Thymus (tissue), 11 donors: Measurements from ENCODE around the gene TMEM225B. TPM values are rescaled to one million over a fixed set of nuclear protein-coding genes. Genes with fewer than 3 reads are reported as not detected.

Experiments
- DNase-seq, 9 donors: peaks; one replicate each; pipeline ENCODE4 v3.0.0-alpha.2; 2013; ENCODE audit warnings: low spot score in 9 of 9, low read depth in 6 of 9, missing footprints in 1 of 9
- H3K27ac ChIP-seq, 2 donors: one replicate each; pipeline ENCODE4 v1.5.1; 2013; ENCODE audit warnings: control low read depth in 1 of 2, low read depth in 1 of 2, low read length in 1 of 2, mild to moderate bottlenecking in 1 of 2, moderate library complexity in 1 of 2
- H3K27me3 ChIP-seq, 2 donors: one replicate each; pipeline ENCODE4 v1.5.1; 2013; ENCODE audit warnings: low read length in 1 of 2; ENCODE audit not compliant: control insufficient read depth in 2 of 2, insufficient read depth in 1 of 2
- H3K36me3 ChIP-seq, 2 donors: one replicate each; pipeline ENCODE4 v1.5.1; 2013; ENCODE audit warnings: low read length in 1 of 2, mild to moderate bottlenecking in 1 of 2, moderate library complexity in 1 of 2; ENCODE audit not compliant: control insufficient read depth in 2 of 2, insufficient read depth in 2 of 2
- H3K4me1 ChIP-seq, 2 donors: one replicate each; pipeline ENCODE4 v1.5.1; 2013; ENCODE audit warnings: low read length in 2 of 2; ENCODE audit not compliant: control insufficient read depth in 2 of 2, insufficient read depth in 2 of 2
- H3K4me3 ChIP-seq, 2 donors: one replicate each; pipeline ENCODE4 v1.5.1; 2013; ENCODE audit warnings: low read length in 2 of 2, control low read depth in 1 of 2, mild to moderate bottlenecking in 1 of 2
- H3K9me3 ChIP-seq, 2 donors: one replicate each; pipeline ENCODE4 v1.5.1; 2013; ENCODE audit warnings: low read length in 1 of 2, mild to moderate bottlenecking in 1 of 2; ENCODE audit not compliant: control insufficient read depth in 2 of 2, insufficient read depth in 1 of 2
- whole genome bisulfite sequencing: extraction: QIAGEN DNeasy Blood & Tissue Kit; methylation state at CpG from one replicate; pipeline ENCODE4 v1.1.7; 2013; 5-methylcytosine and 5-hydroxymethylcytosine counted together
- polyA plus RNA-seq: library from polyadenylated mRNA; stranded (reverse); fragments of 200-250 nt; gene quantifications from one replicate; pipeline ENCODE4 v1.2.3, GENCODE V29; 2013
- total RNA-seq: library from RNA; stranded (reverse); fragments of 120-200 nt; gene quantifications from one replicate; pipeline ENCODE4 v1.2.4, GENCODE V29; 2013
- donor health status: healthy.

The TMEM225B gene
- total and polyA plus RNA-seq, 2 donors, result 1.5 to 2.8 TPM

GRCh38 chr7:99596408-99596955 lies 1.6 kb upstream of the TMEM225B start:
- Histone ChIP-seq H3K27me3 (no peaks in the 10 kb centered on the region), H3K4me3 (no peak overlapping the region), H3K4me1 (no peaks in the 10 kb centered on the region), H3K36me3 (no peaks in the 10 kb centered on the region), H3K9me3 (peaks cover 0 to 8% of the 10 kb centered on the region in 2 donors), H3K27ac (no peak overlapping the region)
- DNase-seq, result no peak
- WGBS, result 95% methylated on average over 1 of the region's 1 CpG

GRCh38 chr7:99599836-99600235 lies 1.8 kb downstream of the TMEM225B start:
- H3K27me3 ChIP-seq, result no peaks in the 10 kb centered on the region
- no peak overlapping the region for H3K4me3 ChIP-seq
- peaks cover 0 to 8% of the 10 kb centered on the region in 2 donors for H3K9me3 ChIP-seq
- 93% methylated on average over 4 of the region's 4 CpGs for WGBS
- no peak for DNase-seq
- no peak overlapping the region for H3K27ac ChIP-seq
- peaks cover 0 to 6% of the 10 kb centered on the region in 2 donors for H3K4me1 ChIP-seq
- no peaks in the 10 kb centered on the region for H3K36me3 ChIP-seq

- Histone ChIP-seq H3K4me1 (peaks cover 0 to 6% of the 10 kb centered on the region in 2 donors), H3K36me3 (no peaks in the 10 kb centered on the region), H3K4me3 (no peak overlapping the region), H3K9me3 (peaks cover 0 to 8% of the 10 kb centered on the region in 2 donors), H3K27ac (no peak overlapping the region), H3K27me3 (peaks cover 0 to 2% of the 10 kb centered on the region in 2 donors)
- DNase-seq, result no peak
- 93% methylated on average over 7 of the region's 7 CpGs for WGBS
Measured at GRCh38 chr7:99601656-99602310, 3.7 kb downstream of the TMEM225B start.

GRCh38 chr7:99605527-99605926 lies 7.5 kb downstream of the TMEM225B start:
- H3K27me3 ChIP-seq, result peaks cover 0 to 2% of the 10 kb centered on the region in 2 donors
- no peaks in the 10 kb centered on the region for H3K36me3 ChIP-seq
- no peak overlapping the region for H3K4me3 ChIP-seq
- no peak for DNase-seq
- no peak overlapping the region for H3K27ac ChIP-seq
- 98% methylated on average over 7 of the region's 7 CpGs for WGBS
- peaks cover 0 to 6% of the 10 kb centered on the region in 2 donors for H3K4me1 ChIP-seq
- H3K9me3 ChIP-seq, result no peaks in the 10 kb centered on the region

DNA sequence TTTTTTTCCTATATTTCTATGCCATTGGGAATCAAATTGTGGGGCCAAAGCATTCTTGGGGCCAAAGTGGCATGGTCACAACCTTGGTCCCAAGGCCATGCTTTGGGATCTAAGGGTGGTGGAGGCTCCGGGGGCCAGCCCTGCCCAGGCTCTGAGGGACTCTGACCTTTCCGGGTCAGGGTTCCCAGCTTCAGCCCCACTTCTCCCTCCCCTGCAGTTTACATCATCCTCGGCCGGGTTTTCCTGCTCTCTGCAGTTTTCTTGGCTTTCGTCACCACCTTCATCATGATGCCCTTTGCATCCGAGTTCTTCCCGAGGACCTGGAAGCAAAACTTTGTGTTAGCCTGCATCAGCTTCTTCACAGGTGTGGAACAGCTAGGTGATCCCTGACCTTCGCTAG lies 8.5 kb downstream of the TMEM225B start:
- H3K4me1 ChIP-seq, result peaks cover 0 to 6% of the 10 kb centered on the region in 2 donors
- H3K27ac ChIP-seq, result no peak overlapping the region
- 92% methylated on average over 8 of the region's 8 CpGs for WGBS
- H3K36me3 ChIP-seq, result no peaks in the 10 kb centered on the region
- no peaks in the 10 kb centered on the region for H3K9me3 ChIP-seq
- DNase-seq, result no peak
- H3K4me3 ChIP-seq, result no peak overlapping the region
- H3K27me3 ChIP-seq, result peaks cover 0 to 2% of the 10 kb centered on the region in 2 donors

DNA sequence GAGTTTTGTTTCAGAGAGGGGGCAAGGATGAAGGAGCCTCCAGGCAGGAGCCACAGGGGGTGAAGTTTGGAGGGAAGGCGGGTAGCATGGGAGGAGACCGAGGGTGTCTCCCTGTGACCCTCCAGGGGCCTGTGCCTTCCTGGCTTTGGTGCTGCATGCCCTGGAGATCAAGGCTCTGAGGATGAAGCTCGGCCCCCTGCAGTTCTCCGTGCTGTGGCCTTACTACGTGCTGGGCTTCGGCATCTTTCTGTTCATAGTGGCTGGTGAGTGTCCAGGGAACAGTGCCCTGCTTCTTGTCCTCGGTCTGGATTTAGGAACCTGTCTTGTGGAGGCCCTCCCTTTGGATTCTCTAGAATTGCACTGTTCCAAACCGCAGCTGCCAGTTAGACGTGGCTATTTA lies 9.5 kb downstream of the TMEM225B start:
- Histone ChIP-seq H3K27me3 (peaks cover 0 to 2% of the 10 kb centered on the region in 2 donors), H3K9me3 (no peaks in the 10 kb centered on the region), H3K27ac (no peak overlapping the region), H3K4me3 (no peak overlapping the region), H3K36me3 (no peaks in the 10 kb centered on the region), H3K4me1 (peaks cover 0 to 6% of the 10 kb centered on the region in 2 donors)
- 90% methylated on average over 9 of the region's 9 CpGs for WGBS
- no peak for DNase-seq

DNA sequence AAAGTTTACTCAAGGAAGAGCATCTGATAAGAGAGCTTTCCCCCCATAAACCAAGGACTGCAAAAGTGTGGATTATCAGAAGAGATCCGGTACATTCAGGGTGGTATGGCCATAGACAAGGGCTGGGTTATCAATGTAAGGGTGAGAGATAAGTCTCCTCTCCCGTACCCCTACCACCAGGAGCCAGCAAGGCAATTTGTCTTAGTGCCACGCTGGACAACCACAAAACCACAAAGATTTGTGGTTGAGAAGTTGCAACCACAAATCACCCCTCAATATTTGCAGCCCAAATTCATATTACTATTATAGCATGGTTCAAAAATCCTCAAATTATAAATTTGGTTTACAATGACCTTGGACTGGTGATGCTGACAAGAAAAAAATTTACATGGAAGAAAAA lies 16.4 kb downstream of the TMEM225B start:
- Histone ChIP-seq H3K4me3 (no peak overlapping the region), H3K4me1 (peaks cover 11 to 16% of the 10 kb centered on the region in 2 donors), H3K27me3 (no peaks in the 10 kb centered on the region), H3K9me3 (no peaks in the 10 kb centered on the region), H3K27ac (no peak overlapping the region), H3K36me3 (peaks cover 6 to 14% of the 10 kb centered on the region in 2 donors)
- 38% methylated on average over 3 of the region's 3 CpGs for WGBS
- no peak for DNase-seq

DNA sequence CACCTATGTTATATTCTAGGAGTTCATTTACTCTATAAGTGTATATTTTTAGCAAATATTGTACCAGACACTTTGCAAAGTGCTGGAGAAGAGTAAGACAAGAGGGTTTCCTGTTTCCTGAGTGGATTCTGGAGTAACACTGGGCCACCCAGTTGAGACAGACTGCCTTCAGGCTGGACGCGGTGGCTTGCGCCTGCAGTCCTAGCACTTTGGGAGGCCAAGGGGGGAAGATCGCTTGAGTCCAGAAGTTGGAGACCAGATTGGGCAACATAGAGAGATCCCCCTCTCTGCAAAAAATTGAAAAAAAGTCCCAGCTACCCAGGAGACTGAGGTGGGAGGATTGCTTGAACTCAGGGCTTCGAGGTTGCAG lies 17.9 kb downstream of the TMEM225B start:
- DNase-seq, result no peak
- no peaks in the 10 kb centered on the region for H3K27me3 ChIP-seq
- H3K36me3 ChIP-seq, result peaks cover 20 to 29% of the 10 kb centered on the region in 2 donors
- H3K9me3 ChIP-seq, result no peaks in the 10 kb centered on the region
- H3K27ac ChIP-seq, result no peak overlapping the region
- peak overlapping the region in 1 of 2 donors; percentile 84 for H3K4me3 ChIP-seq
- 94% methylated on average over 5 of the region's 5 CpGs for WGBS
- peaks cover 11 to 16% of the 10 kb centered on the region in 2 donors for H3K4me1 ChIP-seq

DNA sequence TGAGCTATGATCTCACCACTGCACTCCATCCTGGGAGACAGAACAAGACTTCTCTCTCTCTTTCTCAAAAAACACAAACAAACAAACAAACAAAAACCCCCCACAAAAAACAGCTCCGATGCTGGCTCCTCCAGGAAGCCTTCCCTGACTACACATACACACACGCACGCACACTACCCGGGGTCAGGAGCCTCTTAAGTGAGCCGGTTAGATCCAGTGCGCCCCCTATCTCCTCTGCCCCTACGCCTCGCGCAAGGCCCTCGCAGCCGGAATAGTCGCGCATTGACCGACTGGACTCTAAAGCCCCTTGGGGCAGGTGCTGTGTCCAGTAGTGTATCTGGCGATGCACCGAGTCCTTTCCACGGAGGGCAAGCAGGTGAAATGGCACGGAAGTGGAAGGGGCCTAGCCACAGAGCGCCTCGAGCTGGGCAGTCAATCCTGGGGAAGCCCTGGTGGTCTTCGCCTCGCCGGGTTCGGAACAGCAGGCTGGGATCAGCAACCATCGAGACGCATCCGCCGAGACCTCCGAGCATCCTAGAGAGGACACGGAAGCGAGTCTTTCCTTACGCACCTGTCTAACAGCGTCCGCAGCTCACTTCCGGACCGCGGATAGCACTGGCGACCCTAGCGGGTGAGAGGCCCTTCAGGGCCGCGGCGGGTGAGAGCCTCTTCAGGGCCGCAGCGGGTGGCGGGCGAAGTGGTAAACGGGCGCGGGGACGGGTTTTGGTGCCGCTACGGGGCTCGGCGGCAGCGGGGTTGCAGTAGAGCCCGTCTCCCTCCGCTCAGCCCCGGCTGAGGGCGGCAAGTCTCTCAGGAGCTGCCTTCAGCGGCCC lies 18.5 kb downstream of the TMEM225B start, which contains the start of gene ZSCAN25:
ZSCAN25 (plus strand) TSS at position 588 of the 833 bp plus-strand sequence. CDS start 2,661 bp downstream, outside the sequence.
- no peaks in the 10 kb centered on the region for H3K27me3 ChIP-seq
- peak within 1 kb of the TSS; percentile 73 to 79 for H3K27ac ChIP-seq
- H3K4me1 ChIP-seq, result peaks cover 11 to 16% of the 10 kb centered on the region in 2 donors
- WGBS, result 2% methylated on average over 60 of the region's 60 CpGs
- no peaks in the 10 kb centered on the region for H3K9me3 ChIP-seq
- H3K36me3 ChIP-seq, result peaks cover 26 to 35% of the 10 kb centered on the region in 2 donors
- H3K4me3 ChIP-seq, result peak within 1 kb of the TSS; percentile 84 to 91
- peak; percentile 82 to 96 (median 90) for DNase-seq
